ENCODE results near the gene C1QA.

C1QA gene

GRCh38 chr1:22676916-22677583 is 40.6 kb downstream of the C1QA start:
- no peak for FAIRE-seq

- no peak for FAIRE-seq
Measured at GRCh38 chr1:22677931-22678896, 41.8 kb downstream of the C1QA start.

GRCh38 chr1:22680726-22681125 is 44.3 kb downstream of the C1QA start:
- FAIRE-seq: no peak

- FAIRE-seq: no peak
Measured at GRCh38 chr1:22681556-22682276, 45.3 kb downstream of the C1QA start.

- no peak for FAIRE-seq
Measured at GRCh38 chr1:22683547-22683946, 47.1 kb downstream of the C1QA start.

GRCh38 chr1:22685591-22686059 is 49.2 kb downstream of the C1QA start:
- no peak for FAIRE-seq

GRCh38 chr1:22687191-22687590 is 50.8 kb downstream of the C1QA start:
- no peak for FAIRE-seq

GRCh38 chr1:22688466-22688865 is 52.0 kb downstream of the C1QA start:
- FAIRE-seq: no peak
